ENCODE data around the gene MRPL51.

GRCh38 chr12:6452944-6453630 is 40.0 kb downstream of the MRPL51 start:
- TF ChIP-seq, protein P1, sequence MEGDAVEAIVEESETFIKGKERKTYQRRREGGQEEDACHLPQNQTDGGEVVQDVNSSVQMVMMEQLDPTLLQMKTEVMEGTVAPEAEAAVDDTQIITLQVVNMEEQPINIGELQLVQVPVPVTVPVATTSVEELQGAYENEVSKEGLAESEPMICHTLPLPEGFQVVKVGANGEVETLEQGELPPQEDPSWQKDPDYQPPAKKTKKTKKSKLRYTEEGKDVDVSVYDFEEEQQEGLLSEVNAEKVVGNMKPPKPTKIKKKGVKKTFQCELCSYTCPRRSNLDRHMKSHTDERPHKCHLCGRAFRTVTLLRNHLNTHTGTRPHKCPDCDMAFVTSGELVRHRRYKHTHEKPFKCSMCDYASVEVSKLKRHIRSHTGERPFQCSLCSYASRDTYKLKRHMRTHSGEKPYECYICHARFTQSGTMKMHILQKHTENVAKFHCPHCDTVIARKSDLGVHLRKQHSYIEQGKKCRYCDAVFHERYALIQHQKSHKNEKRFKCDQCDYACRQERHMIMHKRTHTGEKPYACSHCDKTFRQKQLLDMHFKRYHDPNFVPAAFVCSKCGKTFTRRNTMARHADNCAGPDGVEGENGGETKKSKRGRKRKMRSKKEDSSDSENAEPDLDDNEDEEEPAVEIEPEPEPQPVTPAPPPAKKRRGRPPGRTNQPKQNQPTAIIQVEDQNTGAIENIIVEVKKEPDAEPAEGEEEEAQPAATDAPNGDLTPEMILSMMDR (IDR thresholded peaks at IDR 0.05) = no peak
- TF ChIP-seq POLR2A (IDR thresholded peaks at IDR 0.05) = no peak

Measured in heart left ventricle (tissue), 13 donors.